ENCODE measurements around the gene KCTD5. TPM values are rescaled to one million over a fixed set of nuclear protein-coding genes. Genes with fewer than 3 reads are reported as not detected.
A peak's percentile ranks its signal among the peaks of the same experiment; 100 is the strongest.

Gene KCTD5
- total and polyA plus RNA-seq, 9 of the 15 experiments (the other 6 are each of a cell fraction or from before 2014, with no cell fraction given) = 0.73 to 58.3 (median 32.3) TPM

DNA sequence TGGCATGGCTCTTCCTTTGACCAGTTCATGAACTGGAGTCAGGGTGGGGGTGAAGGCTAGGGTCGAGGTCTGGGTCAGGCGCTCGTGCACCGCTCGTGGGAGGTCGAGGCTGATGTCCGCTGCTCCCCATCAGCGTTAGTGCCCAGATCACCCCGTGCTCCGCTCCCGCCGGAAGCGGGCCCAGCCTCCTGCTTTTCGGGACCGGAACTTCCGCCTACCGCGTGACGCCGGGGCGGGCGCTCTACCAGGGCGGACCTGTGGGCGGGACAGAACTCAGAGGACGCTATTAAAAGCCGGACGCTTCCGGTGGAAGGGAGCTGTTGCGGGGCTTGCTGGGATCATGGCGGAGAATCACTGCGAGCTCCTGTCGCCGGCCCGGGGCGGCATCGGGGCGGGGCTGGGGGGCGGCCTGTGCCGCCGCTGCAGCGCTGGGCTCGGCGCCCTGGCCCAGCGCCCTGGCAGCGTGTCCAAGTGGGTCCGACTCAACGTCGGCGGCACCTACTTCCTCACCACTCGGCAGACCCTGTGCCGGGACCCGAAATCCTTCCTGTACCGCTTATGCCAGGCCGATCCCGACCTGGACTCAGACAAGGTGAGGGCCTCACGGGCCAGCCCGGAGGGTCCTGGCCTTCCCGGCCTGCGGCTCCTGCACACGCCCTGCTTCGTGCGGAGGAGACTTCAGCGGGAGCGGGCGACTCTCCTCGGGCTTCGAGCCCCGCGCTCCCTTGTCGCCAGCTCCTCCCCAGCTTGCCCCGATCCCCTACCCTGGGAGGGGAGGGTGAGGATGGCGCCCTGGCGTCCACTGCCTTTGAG lies at the start of gene KCTD5 (continued):
- TF ChIP-seq, protein P1, sequence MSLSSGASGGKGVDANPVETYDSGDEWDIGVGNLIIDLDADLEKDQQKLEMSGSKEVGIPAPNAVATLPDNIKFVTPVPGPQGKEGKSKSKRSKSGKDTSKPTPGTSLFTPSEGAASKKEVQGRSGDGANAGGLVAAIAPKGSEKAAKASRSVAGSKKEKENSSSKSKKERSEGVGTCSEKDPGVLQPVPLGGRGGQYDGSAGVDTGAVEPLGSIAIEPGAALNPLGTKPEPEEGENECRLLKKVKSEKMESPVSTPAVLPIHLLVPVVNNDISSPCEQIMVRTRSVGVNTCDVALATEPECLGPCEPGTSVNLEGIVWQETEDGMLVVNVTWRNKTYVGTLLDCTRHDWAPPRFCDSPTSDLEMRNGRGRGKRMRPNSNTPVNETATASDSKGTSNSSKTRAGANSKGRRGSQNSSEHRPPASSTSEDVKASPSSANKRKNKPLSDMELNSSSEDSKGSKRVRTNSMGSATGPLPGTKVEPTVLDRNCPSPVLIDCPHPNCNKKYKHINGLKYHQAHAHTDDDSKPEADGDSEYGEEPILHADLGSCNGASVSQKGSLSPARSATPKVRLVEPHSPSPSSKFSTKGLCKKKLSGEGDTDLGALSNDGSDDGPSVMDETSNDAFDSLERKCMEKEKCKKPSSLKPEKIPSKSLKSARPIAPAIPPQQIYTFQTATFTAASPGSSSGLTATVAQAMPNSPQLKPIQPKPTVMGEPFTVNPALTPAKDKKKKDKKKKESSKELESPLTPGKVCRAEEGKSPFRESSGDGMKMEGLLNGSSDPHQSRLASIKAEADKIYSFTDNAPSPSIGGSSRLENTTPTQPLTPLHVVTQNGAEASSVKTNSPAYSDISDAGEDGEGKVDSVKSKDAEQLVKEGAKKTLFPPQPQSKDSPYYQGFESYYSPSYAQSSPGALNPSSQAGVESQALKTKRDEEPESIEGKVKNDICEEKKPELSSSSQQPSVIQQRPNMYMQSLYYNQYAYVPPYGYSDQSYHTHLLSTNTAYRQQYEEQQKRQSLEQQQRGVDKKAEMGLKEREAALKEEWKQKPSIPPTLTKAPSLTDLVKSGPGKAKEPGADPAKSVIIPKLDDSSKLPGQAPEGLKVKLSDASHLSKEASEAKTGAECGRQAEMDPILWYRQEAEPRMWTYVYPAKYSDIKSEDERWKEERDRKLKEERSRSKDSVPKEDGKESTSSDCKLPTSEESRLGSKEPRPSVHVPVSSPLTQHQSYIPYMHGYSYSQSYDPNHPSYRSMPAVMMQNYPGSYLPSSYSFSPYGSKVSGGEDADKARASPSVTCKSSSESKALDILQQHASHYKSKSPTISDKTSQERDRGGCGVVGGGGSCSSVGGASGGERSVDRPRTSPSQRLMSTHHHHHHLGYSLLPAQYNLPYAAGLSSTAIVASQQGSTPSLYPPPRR (CRISPR knock-in tag; IDR thresholded peaks at IDR 0.05; ENCODE audit: borderline replicate concordance) = 0 out of 2 replicates have a peak, but pooled peaks have one; percentile 50
- TF ChIP-seq, protein P2, sequence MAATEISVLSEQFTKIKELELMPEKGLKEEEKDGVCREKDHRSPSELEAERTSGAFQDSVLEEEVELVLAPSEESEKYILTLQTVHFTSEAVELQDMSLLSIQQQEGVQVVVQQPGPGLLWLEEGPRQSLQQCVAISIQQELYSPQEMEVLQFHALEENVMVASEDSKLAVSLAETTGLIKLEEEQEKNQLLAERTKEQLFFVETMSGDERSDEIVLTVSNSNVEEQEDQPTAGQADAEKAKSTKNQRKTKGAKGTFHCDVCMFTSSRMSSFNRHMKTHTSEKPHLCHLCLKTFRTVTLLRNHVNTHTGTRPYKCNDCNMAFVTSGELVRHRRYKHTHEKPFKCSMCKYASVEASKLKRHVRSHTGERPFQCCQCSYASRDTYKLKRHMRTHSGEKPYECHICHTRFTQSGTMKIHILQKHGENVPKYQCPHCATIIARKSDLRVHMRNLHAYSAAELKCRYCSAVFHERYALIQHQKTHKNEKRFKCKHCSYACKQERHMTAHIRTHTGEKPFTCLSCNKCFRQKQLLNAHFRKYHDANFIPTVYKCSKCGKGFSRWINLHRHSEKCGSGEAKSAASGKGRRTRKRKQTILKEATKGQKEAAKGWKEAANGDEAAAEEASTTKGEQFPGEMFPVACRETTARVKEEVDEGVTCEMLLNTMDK (IDR thresholded peaks at IDR 0.05; ENCODE audit: borderline replicate concordance, insufficient read depth, low read depth, low read length, poor library complexity, severe bottlenecking) = no peak
- no peak for TF ChIP-seq ZBTB17 (CRISPR knock-in tag; IDR thresholded peaks at IDR 0.05)
- TF ChIP-seq PBX2 (CRISPR knock-in tag; IDR thresholded peaks at IDR 0.05; ENCODE audit: low read depth) = no peak
- TF ChIP-seq PBX2 (tag; conservative IDR thresholded peaks at IDR 0.05; ENCODE audit: low read depth) = no peak
- TF ChIP-seq E2F1 (CRISPR knock-in tag; IDR thresholded peaks at IDR 0.05) = 0 out of 2 replicates have a peak, but pooled peaks have one; percentile 72
- peak; percentile 94 for TF ChIP-seq HCFC1 (IDR thresholded peaks at IDR 0.05; ENCODE audit: low read depth, low read length)
- no peak for TF ChIP-seq ZNF197 (CRISPR knock-in tag; IDR thresholded peaks at IDR 0.05; ENCODE audit: low read depth)
- no peak for TF ChIP-seq FUS (optimal IDR thresholded peaks at IDR 0.05; ENCODE audit: low read depth, low read length)
- no peak for TF ChIP-seq MCM3 (IDR thresholded peaks at IDR 0.05)
- TF ChIP-seq GABPA (tag; conservative IDR thresholded peaks at IDR 0.05; ENCODE audit: low read depth) = peak; percentile 100
- TF ChIP-seq MAFK (IDR thresholded peaks at IDR 0.05; ENCODE audit: low read length) = no peak
- TF ChIP-seq, protein P3, sequence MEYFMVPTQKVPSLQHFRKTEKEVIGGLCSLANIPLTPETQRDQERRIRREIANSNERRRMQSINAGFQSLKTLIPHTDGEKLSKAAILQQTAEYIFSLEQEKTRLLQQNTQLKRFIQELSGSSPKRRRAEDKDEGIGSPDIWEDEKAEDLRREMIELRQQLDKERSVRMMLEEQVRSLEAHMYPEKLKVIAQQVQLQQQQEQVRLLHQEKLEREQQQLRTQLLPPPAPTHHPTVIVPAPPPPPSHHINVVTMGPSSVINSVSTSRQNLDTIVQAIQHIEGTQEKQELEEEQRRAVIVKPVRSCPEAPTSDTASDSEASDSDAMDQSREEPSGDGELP (CRISPR knock-in tag; IDR thresholded peaks at IDR 0.05; ENCODE audit: borderline replicate concordance) = peak; percentile 91
